Thyroid gland (tissue), 4 donors: ENCODE data around the gene WLS. TPM values are rescaled to one million over a fixed set of nuclear protein-coding genes. Genes with fewer than 3 reads are reported as not detected.

Source experiments
- DNase-seq, 2 donors: peaks; one replicate each; pipeline ENCODE4 v3.0.0-alpha.2; 2019
- H3K27ac ChIP-seq, 3 donors: fragments of 200-600 bp; sonication (generic); 1 replicate in 2 of 3; 2 replicates in 1 of 3; pipeline ENCODE4 v1.5.1; 2016 to 2019; ENCODE audit warnings: mild to moderate bottlenecking in 1 of 3, moderate library complexity in 1 of 3
- H3K27me3 ChIP-seq: fragments of 200-600 bp; sonication (generic); one replicate; pipeline ENCODE4 v1.5.1; 2019
- H3K36me3 ChIP-seq, 2 donors: fragments of 200-600 bp; sonication (generic); one replicate each; pipeline ENCODE4 v1.5.1; 2016 to 2019
- H3K4me1 ChIP-seq, 2 donors: fragments of 200-600 bp; sonication (generic); one replicate each; pipeline ENCODE4 v1.5.1; 2017 to 2019
- H3K4me3 ChIP-seq, 3 donors: fragments of 200-600 bp; sonication (generic); replicated peaks in 1 of 3; 1 replicate in 2 of 3; 2 replicates in 1 of 3; pipeline ENCODE4 v1.5.1; 2016; ENCODE audit warnings: mild to moderate bottlenecking in 1 of 3
- H3K9me3 ChIP-seq: fragments of 200-600 bp; sonication (generic); one replicate; pipeline ENCODE4 v1.5.1; 2017
- CTCF ChIP-seq, 6 experiments: fragments of 200-600 bp in 3 of 6; fragments of 450-650 bp in 3 of 6; sonication (generic) in 3 of 6; IDR thresholded peaks; one replicate each; pipeline ENCODE4 v1.5.1; 2016 to 2019; ENCODE audit warnings: antibody characterized with exemption in 6 of 6, mild to moderate bottlenecking in 2 of 6, inconsistent platforms in 1 of 6, moderate library complexity in 1 of 6
- POLR2A ChIP-seq, 2 donors: fragments of 450-650 bp; IDR thresholded peaks; one replicate each; pipeline ENCODE4 v1.6.1; 2017; ENCODE audit warnings: antibody characterized with exemption in 2 of 2, mild to moderate bottlenecking in 2 of 2, moderate library complexity in 1 of 2
- WGBS, 2 donors: methylation state at CpG; one replicate each; pipeline ENCODE4 v1.1.5; 2017; 5-methylcytosine and 5-hydroxymethylcytosine counted together
- intact Hi-C: fragments of 100-400 bp; cut with DNase I; formaldehyde crosslinking; loops from one replicate; pipeline ENCODE4 v1.15.1; 2023
- total RNA-seq, 4 donors: library from RNA; depleted of rRNA; stranded (reverse); fragments of >200 nt; gene quantifications; one replicate each; pipeline ENCODE4 v1.2.3, GENCODE V29; 2016

Gene WLS
- total RNA-seq, 4 donors from 2014 or later, result 20.0 to 52.7 (median 46.7) TPM

DNA sequence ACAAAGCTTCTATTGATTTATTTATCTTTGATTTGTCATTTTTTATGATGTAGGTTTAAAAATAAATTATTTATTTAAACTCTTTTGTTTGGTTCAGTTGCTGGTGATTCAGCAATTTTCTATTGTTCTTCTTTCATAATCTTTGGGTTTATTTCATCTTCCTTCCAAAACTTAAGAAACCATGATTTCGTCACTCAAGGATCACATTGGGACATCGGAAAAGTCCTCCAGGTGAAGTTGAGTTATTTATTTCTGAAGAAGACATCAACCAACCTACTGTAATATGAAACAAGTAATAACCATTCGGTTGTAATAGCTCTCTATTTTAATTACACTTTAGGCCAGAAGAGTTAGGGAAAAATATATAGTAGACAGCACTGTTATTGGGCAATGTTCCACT, 23.0 kb upstream of the WLS start:
- no peaks in the 10 kb centered on the region for H3K4me1 ChIP-seq
- H3K9me3 ChIP-seq, result no peaks in the 10 kb centered on the region
- DNase-seq, result no peak
- 93 to 94% methylated on average over 3 of the region's 3 CpGs for WGBS, 2 donors
- H3K4me3 ChIP-seq, result no peak overlapping the region
- no peaks in the 10 kb centered on the region for H3K36me3 ChIP-seq
- no peak overlapping the region for H3K27ac ChIP-seq
- no peaks in the 10 kb centered on the region for H3K27me3 ChIP-seq
- intact Hi-C loops, result no loop called here
- no peak for TF ChIP-seq POLR2A (IDR thresholded peaks at IDR 0.05)
- TF ChIP-seq CTCF (IDR thresholded peaks at IDR 0.05), result no peak

GRCh38 chr1:68254667-68255226, 22.4 kb upstream of the WLS start:
- Histone ChIP-seq H3K27ac (no peak overlapping the region), H3K36me3 (no peaks in the 10 kb centered on the region), H3K27me3 (no peaks in the 10 kb centered on the region), H3K4me1 (no peaks in the 10 kb centered on the region), H3K4me3 (no peak overlapping the region), H3K9me3 (no peaks in the 10 kb centered on the region)
- DNase-seq, result no peak
- TF ChIP-seq CTCF (IDR thresholded peaks at IDR 0.05) (no peak), POLR2A (IDR thresholded peaks at IDR 0.05) (no peak)
- 87 to 88% methylated on average over 3 of the region's 3 CpGs for WGBS, 2 donors
- intact Hi-C loops, result no loop called here

DNA sequence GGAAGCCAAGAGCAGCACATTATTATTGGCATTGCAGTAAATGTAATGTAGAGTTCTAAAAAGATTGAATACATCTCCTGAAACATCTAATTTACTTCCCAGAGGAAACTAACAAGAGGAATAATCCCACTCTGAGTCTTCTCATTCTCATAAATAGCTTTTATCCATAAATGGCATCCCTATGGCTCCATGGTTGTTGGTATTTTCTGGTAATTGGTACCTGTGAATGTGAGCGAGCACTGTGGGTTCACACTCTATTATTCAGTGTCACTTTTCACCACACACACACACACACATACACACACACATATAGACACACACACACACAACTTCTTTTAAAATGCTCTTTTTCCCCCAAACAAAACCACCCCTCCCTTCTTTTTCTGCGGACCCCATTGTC, 4.7 kb upstream of the WLS start:
- no peaks in the 10 kb centered on the region for H3K27me3 ChIP-seq
- intact Hi-C loops, result loop anchor here (10.0 kb wide), 1 partner anchor 112 kb away; no protein-coding TSS in a partner anchor
- H3K4me1 ChIP-seq, result no peaks in the 10 kb centered on the region
- 94 to 96% methylated on average over 2 of the region's 2 CpGs for WGBS, 2 donors
- H3K36me3 ChIP-seq, result no peaks in the 10 kb centered on the region
- DNase-seq, result no peak
- TF ChIP-seq CTCF (IDR thresholded peaks at IDR 0.05) (no peak), POLR2A (IDR thresholded peaks at IDR 0.05) (no peak)
- no peak overlapping the region for H3K27ac ChIP-seq
- no peak overlapping the region for H3K4me3 ChIP-seq
- H3K9me3 ChIP-seq, result no peaks in the 10 kb centered on the region

- Histone ChIP-seq H3K4me3 (no peak overlapping the region), H3K27ac (no peak overlapping the region), H3K36me3 (no peaks in the 10 kb centered on the region), H3K9me3 (no peaks in the 10 kb centered on the region), H3K4me1 (peaks cover 5 to 7% of the 10 kb centered on the region in 2 donors), H3K27me3 (no peaks in the 10 kb centered on the region)
- DNase-seq, result no peak
- intact Hi-C loops, result loop anchor here (10.0 kb wide), 1 partner anchor 109 kb away; no protein-coding TSS in a partner anchor
- TF ChIP-seq POLR2A (IDR thresholded peaks at IDR 0.05) (no peak), CTCF (IDR thresholded peaks at IDR 0.05) (no peak)
- 84 to 90% methylated on average over 2 of the region's 2 CpGs for WGBS, 2 donors
Measured at GRCh38 chr1:68234094-68234493, 1.8 kb upstream of the WLS start.

GRCh38 chr1:68233202-68233601, 879 bp upstream of the WLS start:
- intact Hi-C loops, result loop anchor here (10.0 kb wide), 1 partner anchor 108 kb away; no protein-coding TSS in a partner anchor
- DNase-seq, result no peak

More at GRCh38 chr1:68233202-68233601, 879 bp upstream of the WLS start:
- TF ChIP-seq POLR2A (IDR thresholded peaks at IDR 0.05) (no peak), CTCF (IDR thresholded peaks at IDR 0.05) (no peak)
- H3K9me3 ChIP-seq, result no peaks in the 10 kb centered on the region
- WGBS, 2 donors, result 70 to 74% methylated on average over 1 of the region's 1 CpG
- H3K4me1 ChIP-seq, result peaks cover 9% of the 10 kb centered on the region in 2 donors
- no peaks in the 10 kb centered on the region for H3K36me3 ChIP-seq
- no peak overlapping the region for H3K27ac ChIP-seq
- H3K4me3 ChIP-seq, result no peak overlapping the region
- no peaks in the 10 kb centered on the region for H3K27me3 ChIP-seq
